Skeletal muscle satellite cell (primary cell): ENCODE results near the gene TMEM106C.

ENCODE experiments used
- H3K27me3 ChIP-seq: 2 replicates; pipeline ENCODE4 v1.7.0; 2013; ENCODE audit warnings: low read length; ENCODE audit not compliant: control insufficient read depth, insufficient read depth
- H3K36me3 ChIP-seq: 2 replicates; pipeline ENCODE4 v1.7.0; 2013; ENCODE audit warnings: mild to moderate bottlenecking, control low read depth, low read length; ENCODE audit not compliant: insufficient read depth
- H3K4me1 ChIP-seq: 2 replicates; pipeline ENCODE4 v1.7.0; 2013; ENCODE audit warnings: low read length; ENCODE audit not compliant: control insufficient read depth, insufficient read depth
- H3K4me2 ChIP-seq: 2 replicates; pipeline ENCODE4 v1.7.0; 2013; ENCODE audit warnings: mild to moderate bottlenecking, low read length
- H3K4me3 ChIP-seq: 2 replicates; pipeline ENCODE4 v1.7.0; 2013; ENCODE audit warnings: low read length
- H3K9ac ChIP-seq: 2 replicates; pipeline ENCODE4 v1.7.0; 2013; ENCODE audit warnings: mild to moderate bottlenecking, low read depth, low read length, moderate library complexity
- H3K9me3 ChIP-seq: replicated peaks from 2 replicates; pipeline ENCODE4 v1.7.0; 2013; ENCODE audit warnings: mild to moderate bottlenecking, control low read depth, low read length

The TMEM106C gene

GRCh38 chr12:48013287-48013686 lies 49.9 kb downstream of the TMEM106C start:
- Histone ChIP-seq H3K9ac (no peak overlapping the region), H3K4me2 (no peak overlapping the region), H3K4me1 (no peaks in the 10 kb centered on the region), H3K4me3 (no peak overlapping the region), H3K27me3 (peaks cover 78% of the 10 kb centered on the region), H3K9me3 (no peaks in the 10 kb centered on the region), H3K36me3 (no peaks in the 10 kb centered on the region)

- Histone ChIP-seq H3K9ac (no peak overlapping the region), H3K27me3 (peaks cover 78% of the 10 kb centered on the region), H3K4me1 (no peaks in the 10 kb centered on the region), H3K9me3 (no peaks in the 10 kb centered on the region), H3K4me2 (no peak overlapping the region), H3K36me3 (no peaks in the 10 kb centered on the region), H3K4me3 (no peak overlapping the region)
Measured at GRCh38 chr12:48015129-48015528, 51.7 kb downstream of the TMEM106C start.

- Histone ChIP-seq H3K36me3 (no peaks in the 10 kb centered on the region), H3K9ac (no peak overlapping the region), H3K4me3 (no peak overlapping the region), H3K9me3 (no peaks in the 10 kb centered on the region), H3K4me2 (no peak overlapping the region), H3K4me1 (no peaks in the 10 kb centered on the region), H3K27me3 (peaks cover 72% of the 10 kb centered on the region)
Measured at GRCh38 chr12:48015954-48016353, 52.6 kb downstream of the TMEM106C start.

DNA sequence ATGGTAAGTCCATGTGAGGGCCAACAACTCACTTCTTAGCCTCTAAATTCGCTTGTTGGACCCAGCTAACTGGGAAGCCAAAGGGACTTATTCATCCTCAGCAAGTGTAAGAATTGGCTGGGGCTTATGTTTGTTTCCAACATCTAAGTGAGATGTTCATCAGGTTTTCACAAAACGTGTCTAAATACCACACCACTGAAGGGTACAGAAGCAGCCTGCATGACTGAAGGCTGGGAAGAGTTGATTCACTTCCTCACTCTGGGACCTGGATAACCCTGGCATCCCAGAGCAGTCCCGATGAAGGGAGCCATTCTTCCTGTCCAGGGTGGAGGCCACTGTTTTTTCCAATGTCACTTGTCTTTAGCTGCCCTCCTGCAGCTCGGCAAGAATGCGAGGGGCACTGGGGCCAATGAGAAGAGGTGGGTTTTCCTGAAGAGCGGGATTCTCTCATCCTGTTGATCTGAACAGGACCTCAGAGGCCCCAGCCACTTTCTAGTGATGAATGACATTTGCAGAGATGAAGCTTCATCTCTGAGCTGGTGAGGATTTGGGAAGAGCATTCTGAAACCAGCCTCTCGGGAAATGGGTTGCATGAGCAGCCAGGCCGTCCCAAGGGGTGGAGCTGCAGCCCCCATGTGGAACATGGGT lies 53.1 kb downstream of the TMEM106C start:
- Histone ChIP-seq H3K4me2 (no peak overlapping the region), H3K9me3 (no peaks in the 10 kb centered on the region), H3K27me3 (peaks cover 72% of the 10 kb centered on the region), H3K4me3 (no peak overlapping the region), H3K9ac (no peak overlapping the region), H3K36me3 (no peaks in the 10 kb centered on the region), H3K4me1 (no peaks in the 10 kb centered on the region)

DNA sequence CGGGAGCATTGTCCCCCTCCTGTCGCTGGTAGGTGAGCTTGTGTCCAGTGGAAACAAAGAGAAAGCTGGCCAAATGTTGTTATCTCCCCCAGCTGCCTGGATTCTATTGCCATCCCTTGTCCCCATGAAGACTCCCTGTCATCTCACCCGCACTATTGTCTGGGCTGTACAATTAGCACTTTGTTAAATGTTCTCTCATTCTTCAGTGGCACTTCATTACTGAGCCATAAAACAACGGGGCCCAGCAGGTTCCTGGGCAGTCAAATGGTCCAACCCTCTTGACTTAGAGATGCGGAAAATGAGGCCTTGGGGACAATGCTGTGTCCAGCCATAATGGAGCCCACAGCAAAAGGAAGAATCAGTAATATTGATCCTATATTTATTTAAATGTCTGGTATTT lies 54.1 kb downstream of the TMEM106C start:
- Histone ChIP-seq H3K36me3 (no peaks in the 10 kb centered on the region), H3K9me3 (no peaks in the 10 kb centered on the region), H3K4me1 (no peaks in the 10 kb centered on the region), H3K4me2 (no peak overlapping the region), H3K27me3 (peaks cover 75% of the 10 kb centered on the region), H3K4me3 (no peak overlapping the region), H3K9ac (no peak overlapping the region)

DNA sequence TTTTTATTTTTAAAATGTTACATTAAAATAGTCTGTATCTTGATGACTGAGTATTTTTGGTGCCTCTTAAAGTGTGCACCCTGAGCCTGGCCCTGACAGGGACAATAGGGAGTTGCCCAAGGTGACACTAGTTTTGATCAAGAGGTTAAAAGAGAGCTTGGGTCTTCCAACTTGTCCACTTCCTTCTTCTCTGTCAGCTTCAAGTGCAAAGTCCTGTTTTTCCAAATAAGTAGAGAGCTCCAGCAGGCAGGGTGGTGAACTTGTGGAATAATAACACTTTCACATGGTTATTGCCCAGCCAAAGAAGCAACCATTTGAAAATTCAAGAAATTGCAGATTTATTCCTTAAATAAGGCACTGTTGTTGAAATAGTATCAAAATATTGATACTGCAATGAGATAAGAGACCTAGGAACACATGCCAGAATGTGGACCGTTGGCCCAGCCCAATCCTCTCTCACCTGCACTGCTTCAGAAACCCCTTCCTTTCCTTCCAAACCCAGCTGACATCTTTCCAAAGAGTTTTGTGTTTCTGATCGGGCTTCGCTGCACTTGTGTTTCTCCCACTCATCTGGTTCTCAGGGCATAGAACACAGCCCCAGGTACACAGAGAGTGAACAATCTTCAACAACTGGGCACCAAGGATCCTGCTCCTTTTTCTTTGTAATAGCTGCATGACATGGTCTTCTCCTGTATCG lies 54.7 kb downstream of the TMEM106C start:
- peaks cover 78% of the 10 kb centered on the region for H3K27me3 ChIP-seq
- no peaks in the 10 kb centered on the region for H3K4me1 ChIP-seq
- H3K4me2 ChIP-seq: no peak overlapping the region
- no peaks in the 10 kb centered on the region for H3K36me3 ChIP-seq
- no peak overlapping the region for H3K4me3 ChIP-seq
- no peak overlapping the region for H3K9ac ChIP-seq
- H3K9me3 ChIP-seq: no peaks in the 10 kb centered on the region
